ENCODE measurements around the gene PHF20.
"Not testable (repeated sequence)": the region's sequence is repeated elsewhere in the genome, so short reads cannot be mapped to it uniquely, and the experiment has no call there.

Gene PHF20

GRCh38 chr20:35771689-35772562 is at the start of gene PHF20:
Gene PHF20, plus strand, starts transcription at chr20:35772015. Its CDS starts 29,508 bp downstream, at chr20:35801523.
- DNase-seq (ENCODE audit: low read depth, low spot score): peak; percentile 94

- DNase-seq (ENCODE audit: low read depth, low spot score): not testable (repeated sequence)
These were observed 48.6 kb upstream of the PHF20 start for GRCh38 chr20:35723275-35723639.

- not testable (repeated sequence) for DNase-seq (ENCODE audit: low read depth, low spot score)
These were observed 48.0 kb upstream of the PHF20 start for GRCh38 chr20:35723652-35724320.

- no peak for DNase-seq (ENCODE audit: low read depth, low spot score)
These were observed 47.2 kb upstream of the PHF20 start for GRCh38 chr20:35724321-35725230.

GRCh38 chr20:35726842-35727711 is 44.7 kb upstream of the PHF20 start:
- no peak for DNase-seq (ENCODE audit: low read depth, low spot score)

GRCh38 chr20:35729283-35729807 is 42.5 kb upstream of the PHF20 start:
- DNase-seq (ENCODE audit: low read depth, low spot score): no peak

- DNase-seq (ENCODE audit: low read depth, low spot score): no peak
These were observed 41.8 kb upstream of the PHF20 start for GRCh38 chr20:35729836-35730582.

- no peak for DNase-seq (ENCODE audit: low read depth, low spot score)
These were observed 41.0 kb upstream of the PHF20 start for GRCh38 chr20:35730583-35731468.

GRCh38 chr20:35731469-35731788 is 40.4 kb upstream of the PHF20 start:
- no peak for DNase-seq (ENCODE audit: low read depth, low spot score)

- DNase-seq (ENCODE audit: low read depth, low spot score): no peak
These were observed 39.8 kb upstream of the PHF20 start for GRCh38 chr20:35731862-35732643.

- DNase-seq (ENCODE audit: low read depth, low spot score): no peak
These were observed 39.2 kb upstream of the PHF20 start for GRCh38 chr20:35732644-35732982.

GRCh38 chr20:35734374-35734773 is 37.4 kb upstream of the PHF20 start:
- no peak for DNase-seq (ENCODE audit: low read depth, low spot score)

GRCh38 chr20:35734777-35735649 is 36.8 kb upstream of the PHF20 start:
- no peak for DNase-seq (ENCODE audit: low read depth, low spot score)

GRCh38 chr20:35735826-35736470 is 35.9 kb upstream of the PHF20 start:
- no peak for DNase-seq (ENCODE audit: low read depth, low spot score)

GRCh38 chr20:35737865-35738333 is 33.9 kb upstream of the PHF20 start:
- no peak for DNase-seq (ENCODE audit: low read depth, low spot score)

GRCh38 chr20:35738410-35739179 is 33.2 kb upstream of the PHF20 start:
- no peak for DNase-seq (ENCODE audit: low read depth, low spot score)
